NCI-H1417 treated with DMSO at 0.1 percent for 48 hours (cell line): ENCODE data around the gene AKT1S1.

ENCODE experiments used
- DNase-seq: peaks from one replicate; lab custom pipeline; 2025; lab: John Stamatoyannopoulos, UW

AKT1S1 gene

DNA sequence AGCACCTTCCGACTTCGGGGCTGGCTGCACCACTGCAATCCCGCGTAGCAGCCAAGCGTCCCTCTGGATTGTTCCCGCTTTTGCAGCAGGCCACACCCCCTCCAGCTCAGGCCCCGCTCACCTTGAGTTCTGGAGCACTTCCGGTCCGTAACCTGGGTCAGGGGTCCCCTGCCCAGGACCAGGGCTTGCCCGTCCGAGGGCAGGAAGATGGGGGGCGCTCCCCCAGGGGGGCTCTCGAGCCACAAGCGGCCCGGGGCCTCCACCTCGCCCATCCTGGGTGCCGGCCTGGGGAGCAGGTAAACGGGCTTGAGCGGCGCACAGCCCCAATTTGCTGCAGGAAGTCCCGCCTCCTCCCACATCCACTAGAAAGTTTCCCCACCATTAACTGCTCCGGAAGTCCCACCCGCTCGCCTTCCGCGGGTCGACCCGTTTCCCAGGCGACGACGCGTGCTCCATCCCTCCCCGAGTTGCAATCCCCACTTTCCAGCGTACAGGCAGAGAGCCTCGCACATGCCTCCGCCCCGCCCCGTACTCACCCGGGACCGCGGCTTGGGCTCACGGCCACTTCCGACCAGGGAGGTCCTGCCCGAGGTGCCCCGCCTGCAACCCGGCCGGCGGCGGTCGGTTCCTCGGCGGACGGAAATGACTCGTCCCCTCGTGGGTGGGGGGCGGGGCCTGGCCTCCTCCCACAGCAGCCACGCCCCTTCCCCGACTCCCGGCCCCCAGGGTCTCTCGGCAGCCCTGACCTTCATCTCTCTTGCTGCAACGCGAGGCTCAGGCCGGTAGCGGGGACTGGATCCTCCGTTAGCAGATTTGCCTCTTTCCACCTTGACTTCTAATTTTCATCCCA, 10.0 kb downstream of the AKT1S1 start, which contains the start of gene PNKP:
Gene PNKP (minus strand): TSS at position 644 of the 850 bp plus-strand sequence. CDS start 372 bp downstream, at position 272.
- DNase-seq = peak; percentile 59

DNA sequence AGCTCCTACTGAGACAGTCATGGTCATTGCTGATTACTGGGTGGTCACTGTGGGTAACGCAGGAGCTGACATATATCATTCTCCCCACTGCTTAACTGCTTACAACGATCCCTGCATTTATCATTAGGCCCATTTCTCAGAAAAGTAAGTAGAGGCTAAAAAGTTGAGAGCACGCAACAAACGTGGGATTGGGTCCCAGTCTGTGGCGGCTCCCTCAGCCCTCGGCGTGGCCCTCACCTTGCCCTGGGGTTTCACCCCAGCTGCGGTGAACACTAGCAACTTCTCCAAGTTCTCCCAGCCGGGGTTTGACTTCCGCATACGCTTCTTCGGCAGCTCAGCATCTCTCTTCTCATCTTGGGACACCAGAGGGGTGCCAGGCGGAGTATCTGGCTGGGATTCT, 12.3 kb downstream of the AKT1S1 start:
- no peak for DNase-seq

DNA sequence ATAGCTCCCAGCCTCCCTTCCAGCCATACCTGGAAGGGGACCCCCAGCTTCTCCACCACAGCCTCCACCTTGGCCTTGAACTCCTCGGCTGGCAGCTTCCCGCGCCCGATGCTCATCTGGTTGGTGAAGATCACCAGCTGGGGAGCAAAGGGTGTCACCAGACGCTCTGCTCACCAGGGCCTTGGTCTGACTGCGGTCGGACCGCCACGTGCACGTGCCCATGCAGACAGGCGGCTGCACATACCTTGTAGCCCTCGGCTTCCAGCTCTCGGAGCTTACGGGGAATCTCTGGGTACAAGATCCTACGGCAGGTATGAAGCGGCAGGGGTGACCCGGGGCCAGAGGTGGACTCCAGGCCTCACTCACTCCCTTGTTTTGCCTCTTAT, 13.2 kb downstream of the AKT1S1 start:
- no peak for DNase-seq

DNA sequence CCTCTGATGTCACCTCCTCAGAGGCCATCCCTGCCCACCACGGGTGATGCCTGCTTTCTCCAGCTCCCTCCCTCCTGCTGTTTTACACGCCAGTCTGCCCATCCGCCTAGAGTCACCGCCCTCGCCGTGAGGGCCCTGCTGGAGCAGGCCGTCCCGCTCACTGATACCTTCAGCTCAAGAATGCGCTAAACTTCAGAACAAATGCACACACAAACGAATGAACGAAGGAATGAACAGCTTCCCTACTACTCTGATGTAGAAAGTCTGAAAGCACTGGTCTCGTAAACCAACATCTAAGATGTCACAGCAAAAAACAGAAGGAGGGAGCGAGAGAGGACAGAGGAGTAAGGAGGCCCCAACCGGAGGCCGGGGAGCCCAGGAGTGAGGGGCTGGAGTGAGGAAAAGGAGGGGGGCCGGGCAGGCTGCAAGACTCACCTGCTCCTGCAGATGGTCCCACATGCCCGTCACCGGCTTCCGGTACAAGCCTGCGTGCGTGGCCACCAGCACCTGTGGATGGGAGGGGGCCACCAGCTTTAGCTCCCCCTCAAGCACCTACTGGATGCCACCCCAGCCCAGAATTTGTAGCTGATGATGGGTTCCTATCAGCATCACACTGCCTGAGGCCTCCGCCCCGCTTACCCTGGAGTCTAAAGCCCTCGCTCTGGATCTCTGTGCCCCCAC, 13.8 kb downstream of the AKT1S1 start:
- no peak for DNase-seq

DNA sequence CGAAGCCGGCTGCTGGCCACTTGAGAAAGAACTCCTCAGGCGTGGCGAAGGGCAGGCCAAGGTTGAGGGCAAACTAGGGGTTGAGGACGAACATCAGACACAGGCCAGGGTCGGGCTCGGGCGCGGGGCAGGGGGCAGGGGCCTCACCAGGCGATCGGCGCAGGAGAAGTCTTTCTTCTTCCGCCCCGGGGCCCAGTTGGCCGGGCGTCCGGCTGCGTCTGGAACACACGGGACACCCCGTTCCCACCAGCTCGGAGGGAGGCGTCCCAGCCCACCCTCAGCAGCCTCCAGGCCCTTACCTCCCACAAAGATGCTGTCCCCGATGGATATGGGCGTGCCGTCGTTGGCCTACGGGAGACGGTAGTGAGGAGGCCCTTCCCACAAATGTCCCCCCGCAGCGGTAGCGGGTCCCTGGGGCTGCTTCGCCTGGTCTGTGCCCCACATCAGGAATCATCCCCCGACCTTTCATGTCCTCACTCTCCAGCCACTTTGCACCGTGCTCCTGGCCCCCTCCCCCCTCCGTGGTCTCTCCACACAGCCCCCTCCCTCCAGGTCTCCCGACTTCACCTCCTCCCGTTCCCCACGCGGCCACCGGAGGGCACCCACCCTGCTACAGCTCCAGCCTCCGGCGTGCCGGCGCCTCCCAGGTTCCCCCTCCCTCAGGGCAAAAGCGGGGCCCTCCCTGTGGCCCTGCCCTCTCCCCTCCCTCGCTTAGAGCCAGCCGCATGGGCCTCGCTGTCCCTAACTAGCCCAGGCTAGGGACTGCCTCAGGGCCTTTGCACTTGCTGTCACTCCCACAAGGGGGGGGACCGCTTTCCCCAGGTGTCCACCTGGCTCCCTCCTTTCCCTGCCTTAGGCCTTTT, 14.5 kb downstream of the AKT1S1 start:
- no peak for DNase-seq

DNA sequence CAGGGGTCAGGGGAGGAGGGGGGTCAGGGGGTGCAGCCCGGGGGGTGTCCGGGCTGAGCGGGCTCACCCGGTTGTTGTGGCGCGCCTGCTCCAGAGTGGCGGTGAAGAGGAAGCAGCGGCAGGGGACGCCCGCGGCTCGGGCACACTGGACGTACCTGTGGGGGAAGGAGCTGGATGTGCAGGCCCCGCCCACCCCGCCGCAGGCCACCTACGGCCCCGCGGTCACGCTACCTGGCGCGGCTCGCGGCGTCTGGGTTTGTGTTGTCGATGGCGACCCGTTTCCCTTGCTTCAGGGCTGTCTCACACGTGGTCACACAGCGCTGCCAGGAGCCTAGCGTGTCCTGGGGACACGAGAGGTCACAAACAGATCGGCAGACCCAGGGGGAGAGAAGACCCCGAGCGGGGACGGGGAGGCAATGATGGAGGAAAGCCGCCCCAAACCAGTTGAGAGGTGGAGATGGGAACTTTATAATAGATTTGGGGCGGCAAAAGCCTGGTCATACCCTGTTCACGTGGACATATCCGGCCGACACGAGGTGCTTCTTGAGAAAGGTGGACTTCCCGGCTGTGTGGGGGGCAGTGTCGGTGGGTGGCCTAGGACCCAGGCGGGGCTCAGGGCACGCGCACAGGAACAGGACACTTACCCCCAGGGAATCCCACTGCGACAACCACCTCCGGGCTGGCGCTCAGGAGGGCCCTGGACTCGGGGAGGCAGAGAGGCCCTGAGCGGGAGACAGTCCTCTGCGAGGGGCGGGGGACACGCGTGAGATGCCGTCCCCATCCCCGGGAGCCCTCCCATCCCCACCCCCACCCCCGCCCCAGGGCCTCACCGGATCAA, 15.4 kb downstream of the AKT1S1 start:
- DNase-seq = no peak

DNA sequence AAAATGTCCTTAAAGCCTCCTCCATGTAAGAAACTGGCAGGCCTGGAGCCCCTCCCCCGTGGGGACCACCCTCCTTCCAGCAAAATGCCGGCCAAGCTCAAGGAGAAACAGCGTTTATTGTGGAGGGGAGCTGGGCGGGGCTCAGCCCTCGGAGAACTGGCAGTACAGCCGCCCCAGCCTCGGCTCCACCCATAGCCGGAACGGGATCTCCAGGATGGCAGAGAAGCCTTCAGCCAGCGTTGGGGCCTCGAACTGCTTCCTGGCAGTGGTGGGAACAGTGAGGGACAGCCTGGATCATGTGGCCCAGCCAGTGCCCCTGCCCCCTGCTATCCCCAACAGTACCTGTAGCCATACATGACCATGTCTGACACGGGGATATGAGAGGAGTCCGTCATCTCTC, 16.0 kb downstream of the AKT1S1 start:
- no peak for DNase-seq

DNA sequence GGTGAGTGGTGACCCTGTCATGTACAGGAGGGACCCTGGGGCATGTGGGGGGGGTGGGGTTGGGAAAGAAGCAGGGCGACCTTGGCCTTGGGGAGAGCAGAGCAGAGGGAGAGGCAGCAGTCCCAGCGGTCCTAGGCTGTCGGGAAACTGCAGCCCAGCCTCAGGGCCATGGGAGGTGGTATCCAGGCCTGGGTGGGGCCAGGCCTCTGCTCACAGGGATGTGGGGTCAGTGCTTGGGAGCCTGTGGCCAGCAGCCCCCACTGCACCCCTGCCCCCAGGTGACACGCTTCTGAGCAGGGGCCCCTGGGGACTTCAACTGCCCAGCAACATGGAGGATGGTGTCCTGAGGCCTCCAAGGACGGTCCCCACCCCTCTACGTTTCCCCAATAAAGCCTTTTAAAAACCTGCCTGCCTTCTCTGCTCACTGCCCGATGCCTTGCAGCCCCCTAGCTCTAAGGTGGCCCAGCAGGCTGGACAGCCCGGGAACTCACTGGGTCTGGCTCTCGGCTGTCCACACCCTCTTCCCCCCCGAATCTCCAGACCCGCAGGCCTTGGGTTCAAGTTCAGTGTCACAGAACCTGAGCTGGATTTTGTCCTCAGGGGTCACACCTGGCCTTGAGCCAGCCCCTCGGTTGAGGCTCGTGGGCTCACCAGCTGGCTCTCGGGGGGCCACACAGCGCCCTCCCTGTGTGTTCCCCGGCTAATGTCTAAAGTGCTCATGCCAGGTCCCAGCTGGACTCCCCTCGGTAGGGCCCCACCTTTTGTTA, 16.6 kb downstream of the AKT1S1 start:
- no peak for DNase-seq

DNA sequence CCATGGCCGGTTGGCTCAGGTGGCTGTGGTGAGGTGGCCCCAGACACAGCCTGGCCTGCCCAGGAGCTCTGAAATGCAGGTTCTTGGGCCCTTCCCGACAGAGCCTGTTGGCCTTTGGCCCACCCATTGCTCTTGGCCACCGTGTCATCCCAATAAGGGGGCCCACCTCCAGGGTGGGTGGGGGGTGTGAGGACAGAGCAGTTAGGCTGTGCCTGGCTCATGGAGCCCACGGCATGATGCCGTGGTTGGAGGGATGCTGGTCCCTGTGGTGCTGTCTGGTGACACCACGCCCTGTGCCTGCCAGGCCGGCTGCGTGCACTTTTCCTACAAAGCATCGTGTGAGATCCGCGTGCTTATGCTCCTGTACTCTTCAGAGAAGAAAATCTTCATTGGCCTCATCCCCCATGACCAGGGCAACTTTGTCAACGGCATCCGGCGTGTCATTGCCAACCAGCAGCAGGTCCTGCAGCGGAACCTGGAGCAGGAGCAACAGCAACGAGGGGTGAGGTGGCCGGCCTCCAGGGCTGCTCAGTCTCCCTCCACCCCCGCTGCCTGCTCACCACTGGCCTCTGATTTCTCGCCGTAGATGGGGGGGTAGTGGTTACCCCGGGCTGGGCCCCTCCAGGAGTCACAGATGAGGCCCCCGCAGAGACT, 17.3 kb downstream of the AKT1S1 start:
- no peak for DNase-seq

DNA sequence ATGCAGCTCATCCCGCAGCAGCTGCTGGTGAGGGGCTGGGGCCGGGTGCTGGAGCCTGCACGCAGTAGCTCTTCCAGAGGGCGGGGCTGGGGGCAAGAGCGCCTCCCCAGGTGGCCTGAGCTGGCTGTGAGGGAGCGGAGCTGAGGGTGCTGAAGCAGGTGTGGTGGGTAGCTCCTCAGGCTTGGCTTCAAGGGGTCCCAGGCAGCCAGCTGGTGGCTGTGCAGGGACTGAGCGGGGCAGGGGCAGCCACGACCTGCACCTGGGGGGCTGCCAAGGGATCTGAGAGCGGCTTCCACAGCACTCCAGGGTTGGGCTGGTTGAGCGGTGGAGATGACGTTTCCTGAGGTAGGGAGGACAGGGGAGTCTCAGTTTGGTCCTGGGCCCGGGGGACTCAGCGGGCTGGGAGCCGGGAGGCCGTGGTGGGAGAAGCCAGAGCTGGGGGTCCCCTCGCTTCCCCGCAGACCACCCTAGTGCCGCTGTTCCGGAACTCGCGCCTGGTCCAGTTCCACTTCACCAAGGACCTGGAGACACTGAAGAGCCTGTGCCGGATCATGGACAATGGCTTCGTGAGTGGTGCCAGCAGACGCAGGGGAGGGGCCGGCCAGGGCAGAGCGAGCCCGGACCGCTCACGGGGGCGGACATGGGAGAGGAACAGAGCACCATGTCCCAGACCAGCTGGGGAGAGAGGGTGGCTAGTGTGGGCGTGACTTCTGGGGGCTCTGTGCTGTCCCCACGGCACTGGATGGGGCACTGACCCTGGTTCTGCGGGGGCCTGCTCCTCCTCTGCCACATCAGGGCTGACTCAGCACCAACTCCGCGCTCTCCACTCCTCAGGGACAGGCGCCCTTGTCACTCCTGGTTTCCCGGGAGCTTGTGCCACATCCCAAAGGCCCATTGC, 18.8 kb downstream of the AKT1S1 start:
- no peak for DNase-seq

DNA sequence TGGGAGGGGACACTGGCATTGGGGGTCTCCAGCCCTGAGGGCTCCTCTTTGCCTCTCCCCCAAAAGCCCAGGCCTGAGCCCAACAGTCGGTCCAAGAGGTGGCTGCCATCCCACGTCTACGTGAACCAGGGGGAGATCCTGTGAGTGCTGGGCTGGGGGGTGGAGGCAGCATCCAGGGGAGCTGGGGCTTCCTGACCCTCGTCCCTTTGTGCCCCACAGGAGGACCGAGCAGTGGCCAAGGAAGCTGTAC, 19.4 kb downstream of the AKT1S1 start:
- no peak for DNase-seq

DNA sequence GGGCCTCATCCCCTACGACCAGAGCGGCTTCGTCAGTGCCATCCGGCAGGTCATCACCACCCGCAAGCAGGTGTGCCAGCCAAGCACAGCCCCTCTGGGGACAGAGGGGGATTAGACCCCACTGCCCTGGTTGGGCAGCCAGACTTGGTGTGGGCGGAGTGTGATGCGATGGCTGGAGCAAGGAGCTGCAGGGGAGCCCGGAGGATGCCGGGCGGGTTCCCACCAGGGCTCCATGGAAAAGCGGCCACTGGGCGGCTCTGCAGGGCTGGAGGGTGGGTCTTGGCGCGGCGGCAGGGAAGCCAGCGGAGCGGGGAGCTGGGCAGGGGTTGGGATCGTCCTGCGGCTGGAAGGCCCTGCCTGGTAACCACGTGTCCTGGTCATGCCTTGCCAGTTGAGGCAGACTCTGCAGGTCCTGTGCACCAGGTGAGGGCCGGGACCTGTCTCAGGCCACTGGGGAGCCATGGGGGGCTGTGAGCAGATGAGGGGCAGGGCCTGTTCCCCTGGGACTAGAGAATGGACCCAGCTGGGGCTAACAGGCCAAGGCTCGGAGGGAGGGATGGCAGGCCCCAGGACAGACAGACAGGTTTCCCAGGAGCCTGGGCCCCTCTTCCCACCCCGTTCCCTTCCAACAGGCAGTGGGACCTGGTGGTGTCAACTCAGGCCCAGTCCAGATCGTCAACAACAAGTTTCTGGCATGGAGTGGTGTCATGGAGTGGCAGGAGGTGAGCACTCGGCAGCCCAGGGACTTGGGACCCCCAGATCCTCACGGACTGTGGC, 19.9 kb downstream of the AKT1S1 start:
- DNase-seq = no peak

DNA sequence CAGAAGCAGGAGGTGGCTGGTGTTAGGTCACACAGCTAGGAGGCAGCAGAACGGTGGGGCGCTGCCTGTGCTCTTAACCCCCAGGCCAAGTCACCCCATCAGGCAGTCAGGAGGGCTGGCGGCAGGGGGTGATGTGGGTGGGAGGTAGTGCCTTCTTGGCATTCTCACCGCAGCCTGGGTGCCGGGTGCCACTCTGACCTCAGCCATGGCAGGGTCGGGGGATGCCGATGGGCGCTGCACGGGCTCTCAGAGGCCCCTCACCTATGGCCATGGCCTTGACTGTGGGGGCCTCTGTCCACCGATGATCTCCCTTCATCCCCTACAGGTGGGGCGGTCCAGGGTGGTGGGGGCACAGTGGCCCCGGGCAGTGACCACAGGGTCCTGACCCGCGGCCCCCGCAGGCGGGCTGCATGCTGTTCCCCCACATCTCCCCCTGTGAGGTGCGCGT, 20.6 kb downstream of the AKT1S1 start:
- no peak for DNase-seq

DNA sequence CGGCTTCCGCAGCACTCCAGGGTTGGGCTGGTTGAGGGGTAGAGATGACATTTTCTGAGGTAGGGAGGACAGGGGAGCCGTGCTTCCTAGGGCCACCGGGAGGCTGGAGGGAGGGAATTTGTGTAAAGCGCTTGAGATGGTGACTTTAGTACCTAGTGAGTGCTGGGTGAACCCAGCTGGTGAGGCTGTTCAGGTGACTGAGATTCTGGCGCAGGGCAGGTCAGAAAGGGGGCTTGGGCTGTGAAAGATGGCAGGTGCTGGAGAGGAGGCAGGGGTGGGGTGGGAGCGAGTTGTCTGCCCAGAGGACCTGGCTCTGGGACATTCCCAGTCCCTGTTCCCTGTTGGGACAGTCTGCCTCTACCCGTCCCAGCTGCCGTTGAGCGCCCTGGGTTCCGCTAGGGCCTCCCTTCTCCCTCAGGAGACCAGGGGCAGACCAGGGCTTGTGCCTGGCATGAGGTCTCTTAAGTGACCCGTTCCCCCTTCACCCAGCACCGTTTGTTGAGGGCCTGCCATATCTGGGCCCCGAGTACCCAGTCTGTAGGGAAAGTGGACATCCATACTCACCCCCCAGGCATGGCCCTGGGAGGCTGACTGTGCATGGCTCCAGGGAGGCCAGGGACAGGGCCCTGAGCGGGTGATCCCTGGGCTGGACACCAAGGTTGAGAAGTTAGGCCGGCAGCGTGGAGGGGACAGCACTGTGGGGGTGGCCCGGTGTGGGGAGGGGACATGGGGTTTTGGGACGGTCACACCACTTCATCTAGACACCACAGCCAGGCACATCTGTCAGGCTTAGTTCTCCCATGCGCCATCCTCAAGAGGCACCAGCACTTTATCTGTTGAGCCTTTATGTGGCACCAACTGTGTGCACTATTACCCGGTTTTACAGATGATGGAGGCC, 21.2 kb downstream of the AKT1S1 start:
- no peak for DNase-seq

DNA sequence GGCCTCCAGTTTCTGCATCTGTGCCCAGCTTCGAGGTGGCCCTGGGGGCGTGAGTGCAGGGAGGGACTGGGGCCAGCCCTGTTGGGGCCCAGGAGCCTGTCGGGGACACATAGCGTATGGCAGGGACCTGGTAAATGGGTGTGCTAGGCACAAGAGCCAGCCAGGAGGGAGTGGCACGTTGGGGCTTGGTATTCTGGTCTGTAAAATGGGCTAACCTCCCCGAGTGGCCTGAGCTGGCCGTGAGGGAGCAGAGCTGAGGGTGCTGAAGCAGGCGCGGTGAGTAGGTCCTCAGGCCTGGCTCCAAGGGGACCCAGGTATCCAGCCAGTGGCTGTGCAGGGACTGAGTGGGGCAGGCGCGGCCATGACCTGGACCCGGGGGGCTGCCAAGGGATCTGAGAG, 21.9 kb downstream of the AKT1S1 start:
- DNase-seq = no peak

DNA sequence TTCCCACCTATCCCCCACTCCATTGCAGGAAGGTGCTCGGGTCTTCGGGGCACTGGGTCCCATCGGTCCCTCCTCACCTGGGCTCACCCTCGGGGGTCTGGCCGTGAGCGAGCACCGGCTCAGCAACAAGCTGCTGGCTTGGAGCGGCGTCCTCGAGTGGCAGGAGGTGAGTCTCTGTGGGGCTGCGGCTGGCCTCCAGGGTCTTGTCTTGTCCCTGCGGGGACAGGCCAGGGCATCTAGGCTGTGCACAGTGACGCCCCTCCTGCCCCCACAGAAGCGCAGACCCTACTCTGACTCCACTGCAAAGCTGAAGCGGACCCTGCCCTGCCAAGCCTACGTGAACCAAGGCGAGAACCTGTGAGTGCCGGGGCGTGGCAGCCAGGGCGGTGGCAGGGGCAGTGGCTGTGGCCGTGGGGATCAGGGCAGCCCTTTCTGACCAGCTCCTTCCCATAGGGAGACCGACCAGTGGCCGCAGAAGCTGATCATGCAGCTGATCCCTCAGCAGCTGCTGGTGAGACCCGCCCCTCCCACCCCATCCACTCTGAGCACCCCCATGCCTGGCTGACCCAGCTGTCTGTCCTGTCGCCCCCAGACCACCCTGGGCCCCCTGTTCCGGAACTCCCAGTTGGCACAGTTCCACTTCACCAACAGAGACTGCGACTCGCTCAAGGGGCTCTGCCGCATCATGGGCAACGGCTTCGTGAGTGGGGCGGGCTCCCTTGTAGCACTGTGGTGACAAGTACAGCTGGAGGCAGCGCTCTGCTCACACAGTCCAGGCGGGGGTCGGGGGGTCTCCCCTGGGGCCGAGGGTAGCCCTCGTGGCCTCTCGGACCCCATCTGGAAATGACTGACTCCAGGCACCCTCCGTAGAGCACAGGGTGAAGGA, 22.5 kb downstream of the AKT1S1 start:
- no peak for DNase-seq
